HUES64 (cell line): ENCODE measurements around the gene SLC10A3.

ENCODE experiments used
- H3K27ac ChIP-seq: 2 replicates; pipeline ENCODE4 v1.7.0; 2013; ENCODE audit warnings: low read depth, low read length, inconsistent platforms
- H3K27me3 ChIP-seq: 2 replicates; pipeline ENCODE4 v1.6.1; 2013; ENCODE audit warnings: mild to moderate bottlenecking, low read length; ENCODE audit not compliant: insufficient read depth
- H3K36me3 ChIP-seq: 2 replicates; pipeline ENCODE4 v1.6.1; 2013; ENCODE audit warnings: mild to moderate bottlenecking, low read length; ENCODE audit not compliant: insufficient read depth
- H3K4me1 ChIP-seq: 2 replicates; pipeline ENCODE4 v1.6.1; 2013; ENCODE audit warnings: mild to moderate bottlenecking, low read length, moderate library complexity; ENCODE audit not compliant: insufficient read depth
- H3K4me3 ChIP-seq: 2 replicates; pipeline ENCODE4 v1.5.1; 2013; ENCODE audit warnings: mild to moderate bottlenecking, low read length, moderate library complexity
- H3K9ac ChIP-seq: 2 replicates; pipeline ENCODE4 v1.6.1; 2013; ENCODE audit warnings: mild to moderate bottlenecking, low read depth, low read length
- H3K9me3 ChIP-seq: 2 replicates; pipeline ENCODE4 v1.6.1; 2013; ENCODE audit warnings: low read depth, low read length; ENCODE audit not compliant: insufficient read depth
- WGBS: fragments of 150-250, 120-280 bp; methylation state at CpG from one replicate; pipeline ENCODE4 v1.1.7; 2013; ENCODE audit warnings: missing lambda C conversion rate; 5-methylcytosine and 5-hydroxymethylcytosine counted together

Gene SLC10A3

DNA sequence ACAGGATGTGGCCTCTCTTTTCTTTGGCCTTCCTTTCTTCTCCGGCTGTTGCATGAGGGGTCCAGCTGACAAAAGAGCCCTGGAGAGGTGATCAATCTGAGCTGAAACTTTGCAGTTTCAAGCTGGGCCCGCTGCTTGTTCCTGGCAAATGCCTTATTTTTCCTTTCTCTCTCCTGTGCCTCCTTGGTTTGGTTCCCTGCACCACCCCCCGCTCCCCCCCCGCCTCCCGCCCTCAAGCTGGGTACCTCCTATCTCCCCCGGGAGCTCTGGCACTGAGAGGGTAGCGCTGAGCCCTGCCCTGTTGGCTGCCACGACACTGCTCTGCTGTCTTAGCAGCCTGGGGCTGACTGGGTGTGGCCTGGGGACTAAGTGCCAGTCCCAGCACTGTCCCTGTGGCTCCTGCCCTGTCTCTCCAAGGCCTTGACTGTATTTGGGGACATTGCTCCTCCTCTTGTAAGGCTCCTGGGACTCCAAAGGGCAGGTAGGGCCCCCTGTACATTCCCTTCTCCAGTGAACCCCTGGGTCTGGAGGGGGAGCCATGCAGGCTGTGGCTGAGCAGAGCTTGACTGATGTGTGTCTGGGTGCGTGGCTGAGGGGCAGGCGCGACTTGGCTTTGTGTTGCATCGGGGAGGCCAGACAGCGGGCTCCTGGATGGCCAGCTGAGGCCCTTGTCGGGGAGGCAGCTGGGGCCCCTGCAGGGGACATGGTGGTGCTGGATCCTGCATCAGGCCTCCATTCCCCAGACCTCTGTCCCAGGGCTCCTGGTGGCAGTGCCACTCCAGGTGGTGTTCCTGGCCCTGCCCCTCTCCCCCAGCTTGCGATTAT is 31.3 kb downstream of the SLC10A3 start:
- peak overlapping the region; percentile 61; the same call in 1 of the 2 replicates for H3K9ac ChIP-seq
- 0 out of 2 replicates have a peak, but pooled peaks cover 2% of the 10 kb centered on the region for H3K27me3 ChIP-seq
- H3K4me1 ChIP-seq, result no peaks in the 10 kb centered on the region
- no peak overlapping the region for H3K27ac ChIP-seq
- H3K4me3 ChIP-seq, result peak overlapping the region; percentile 71
- 52% methylated on average over 12 of the region's 15 CpGs for WGBS
- peaks cover 22% of the 10 kb centered on the region for H3K36me3 ChIP-seq
- no peaks in the 10 kb centered on the region for H3K9me3 ChIP-seq

DNA sequence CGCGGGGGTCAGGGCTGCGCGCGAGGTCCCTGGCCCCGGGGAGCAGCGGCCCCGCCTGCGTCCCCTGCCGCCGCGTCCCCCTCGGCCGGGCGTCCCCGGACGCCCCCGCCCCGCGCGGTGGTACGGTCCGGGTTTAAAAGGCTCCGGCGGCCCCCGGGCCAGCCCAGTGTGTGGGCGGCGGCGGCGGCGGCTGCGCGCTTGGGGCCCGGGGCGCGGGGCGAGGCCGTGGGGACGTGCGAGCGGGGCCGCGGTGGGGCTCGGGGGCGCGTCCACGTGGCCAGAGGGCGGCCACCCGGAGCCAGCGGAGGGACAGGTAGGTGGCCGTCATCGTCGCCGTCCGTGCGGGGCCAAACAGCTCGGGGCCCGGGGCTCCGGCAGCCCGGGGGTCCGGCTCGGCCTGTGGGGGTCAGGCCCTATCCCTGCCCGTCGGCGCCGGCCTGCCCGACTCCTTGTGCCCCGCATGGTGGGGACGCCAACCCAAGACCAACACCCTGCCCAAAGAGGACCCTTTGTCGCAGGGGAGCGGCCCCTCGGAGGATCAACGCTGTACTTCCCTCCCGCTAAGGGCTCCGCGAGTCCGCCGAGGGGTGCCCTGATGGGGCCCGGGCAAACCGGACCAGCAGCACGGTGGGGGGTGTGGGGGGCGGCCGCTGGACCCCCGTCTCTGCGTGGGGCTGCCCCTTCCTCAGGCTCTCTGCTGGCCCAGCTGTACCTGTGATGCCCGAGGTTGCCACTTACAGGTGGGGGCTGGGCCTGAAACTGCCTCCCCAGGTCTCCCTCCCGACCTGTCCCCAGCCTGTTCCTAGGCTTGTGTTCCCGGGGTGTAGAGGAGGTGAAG is 32.1 kb downstream of the SLC10A3 start, which contains the start of gene PLXNA3:
PLXNA3 (plus strand) TSS at position 166 of the 838 bp plus-strand sequence. CDS start 1,903 bp downstream, outside the sequence.
- no peaks in the 10 kb centered on the region for H3K4me1 ChIP-seq
- peaks cover 18% of the 10 kb centered on the region for H3K36me3 ChIP-seq
- no peaks in the 10 kb centered on the region for H3K9me3 ChIP-seq
- peak within 1 kb of the TSS; percentile 71 for H3K4me3 ChIP-seq
- WGBS, result under 1% methylated on average over 84 of the region's 88 CpGs
- H3K9ac ChIP-seq, result peak within 1 kb of the TSS; percentile 76
- no peak within 1 kb of the TSS for H3K27ac ChIP-seq
- 0 out of 2 replicates have a peak, but pooled peaks cover 2% of the 10 kb centered on the region for H3K27me3 ChIP-seq

DNA sequence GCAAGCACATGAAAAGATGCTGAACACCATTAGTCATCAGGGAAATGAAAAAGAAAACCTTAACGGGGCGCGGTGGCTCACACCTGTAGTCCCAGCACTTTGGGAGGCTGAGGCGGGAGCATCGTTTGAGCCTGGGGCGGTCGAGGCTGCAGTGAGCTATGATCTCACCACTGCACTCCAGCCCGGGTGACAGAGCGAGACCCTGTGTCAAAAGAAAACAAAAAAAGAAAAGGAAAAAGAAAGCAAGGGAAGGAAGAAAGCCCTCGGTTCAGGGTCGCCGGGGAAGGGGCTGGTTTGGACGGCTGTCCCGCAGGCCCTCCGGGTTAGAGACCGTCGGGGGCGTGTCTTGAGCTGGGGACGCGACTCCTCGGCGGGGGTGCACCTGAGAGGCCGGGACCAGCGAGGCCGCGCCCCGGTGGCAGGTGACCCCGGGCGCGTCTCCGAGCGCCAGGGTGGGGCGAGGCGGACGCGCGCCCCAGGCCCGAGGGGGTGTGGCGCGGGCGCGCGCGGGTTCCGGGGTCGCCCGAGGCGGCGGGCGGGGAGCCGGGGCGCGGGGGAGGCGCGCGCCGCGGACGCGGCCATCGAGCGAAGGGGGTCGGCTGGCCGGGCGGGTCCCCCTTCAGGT is 32.8 kb downstream of the SLC10A3 start:
- H3K4me1 ChIP-seq, result no peaks in the 10 kb centered on the region
- peaks cover 13% of the 10 kb centered on the region; the same call in 1 of the 2 replicates for H3K36me3 ChIP-seq
- 0 out of 2 replicates have a peak, but pooled peaks cover 2% of the 10 kb centered on the region for H3K27me3 ChIP-seq
- H3K9me3 ChIP-seq, result no peaks in the 10 kb centered on the region
- H3K27ac ChIP-seq, result no peak overlapping the region
- 4% methylated on average over 65 of the region's 65 CpGs for WGBS
- H3K4me3 ChIP-seq, result peak overlapping the region; percentile 71
- peak overlapping the region; percentile 76 for H3K9ac ChIP-seq

DNA sequence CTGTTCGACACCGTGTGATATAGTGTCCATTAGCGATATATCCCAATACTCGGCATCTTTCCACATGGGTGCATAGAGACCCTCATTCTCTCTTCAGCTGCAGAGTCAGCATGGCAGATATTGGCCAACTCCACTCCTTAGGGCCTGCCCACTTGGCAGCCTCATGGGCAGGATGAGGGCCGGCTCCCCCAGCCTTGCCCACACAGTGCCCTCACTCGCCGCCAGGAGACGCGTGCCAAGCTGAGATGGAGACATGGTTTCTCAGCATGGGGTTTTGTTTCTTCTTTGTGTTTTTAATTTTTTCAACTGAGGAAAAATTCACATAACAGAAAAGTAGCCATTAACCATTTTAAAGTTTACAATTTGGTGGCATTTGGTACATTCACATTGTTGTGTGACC is 37.6 kb downstream of the SLC10A3 start:
- Histone ChIP-seq H3K27me3 (0 out of 2 replicates have a peak, but pooled peaks cover 2% of the 10 kb centered on the region), H3K9ac (no peak overlapping the region), H3K36me3 (peaks cover 26% of the 10 kb centered on the region), H3K27ac (no peak overlapping the region), H3K9me3 (no peaks in the 10 kb centered on the region), H3K4me1 (no peaks in the 10 kb centered on the region), H3K4me3 (no peak overlapping the region)
- WGBS, result 92% methylated on average over 9 of the region's 9 CpGs

DNA sequence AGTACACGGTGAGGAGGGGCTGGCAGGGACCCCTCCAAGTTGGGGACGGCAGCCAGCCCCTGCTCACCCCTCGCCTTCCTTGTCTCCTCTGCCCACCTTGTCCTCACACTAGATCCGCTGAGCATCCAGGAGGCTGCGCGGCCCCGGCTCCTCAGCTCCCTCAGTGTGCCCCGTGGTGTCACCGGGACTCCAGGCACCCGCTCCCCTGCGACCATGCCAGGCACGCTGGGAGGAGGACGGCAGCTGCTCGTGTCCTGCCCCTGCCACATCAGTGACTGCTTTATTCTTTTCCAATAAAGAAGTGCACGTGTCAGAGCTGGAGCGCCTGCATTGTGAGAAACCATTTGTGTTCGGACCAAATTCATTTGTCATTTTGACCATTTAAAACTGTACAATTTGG is 40.1 kb downstream of the SLC10A3 start:
- no peaks in the 10 kb centered on the region for H3K27me3 ChIP-seq
- H3K4me3 ChIP-seq, result no peak overlapping the region
- peaks cover 28% of the 10 kb centered on the region for H3K36me3 ChIP-seq
- no peaks in the 10 kb centered on the region for H3K9me3 ChIP-seq
- WGBS, result 95% methylated on average over 17 of the region's 17 CpGs
- no peak overlapping the region for H3K27ac ChIP-seq
- no peaks in the 10 kb centered on the region for H3K4me1 ChIP-seq
- no peak overlapping the region for H3K9ac ChIP-seq

DNA sequence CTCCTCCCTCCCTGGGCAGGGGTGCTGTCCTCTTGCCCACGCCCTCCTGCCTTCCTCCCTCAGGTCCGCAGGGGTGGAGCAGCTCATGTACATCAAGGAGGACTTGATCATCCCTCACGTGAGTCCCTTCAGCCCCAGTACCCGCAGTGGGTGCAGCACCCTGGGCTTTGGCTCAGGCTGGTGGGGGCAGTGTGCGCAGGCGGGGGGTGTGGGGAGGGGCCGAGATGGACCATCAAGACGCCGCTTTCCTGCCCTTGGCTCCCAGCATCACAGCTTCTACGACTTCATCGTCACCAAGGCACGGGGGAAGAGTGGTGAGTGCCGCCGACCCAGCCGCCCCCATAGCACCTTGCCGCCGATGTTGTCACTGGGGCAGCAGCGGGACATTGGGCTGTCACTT is 40.8 kb downstream of the SLC10A3 start:
- H3K4me1 ChIP-seq, result no peaks in the 10 kb centered on the region
- H3K27me3 ChIP-seq, result no peaks in the 10 kb centered on the region
- peaks cover 28% of the 10 kb centered on the region for H3K36me3 ChIP-seq
- H3K9me3 ChIP-seq, result no peaks in the 10 kb centered on the region
- H3K9ac ChIP-seq, result no peak overlapping the region
- no peak overlapping the region for H3K27ac ChIP-seq
- 96% methylated on average over 18 of the region's 18 CpGs for WGBS
- H3K4me3 ChIP-seq, result no peak overlapping the region

DNA sequence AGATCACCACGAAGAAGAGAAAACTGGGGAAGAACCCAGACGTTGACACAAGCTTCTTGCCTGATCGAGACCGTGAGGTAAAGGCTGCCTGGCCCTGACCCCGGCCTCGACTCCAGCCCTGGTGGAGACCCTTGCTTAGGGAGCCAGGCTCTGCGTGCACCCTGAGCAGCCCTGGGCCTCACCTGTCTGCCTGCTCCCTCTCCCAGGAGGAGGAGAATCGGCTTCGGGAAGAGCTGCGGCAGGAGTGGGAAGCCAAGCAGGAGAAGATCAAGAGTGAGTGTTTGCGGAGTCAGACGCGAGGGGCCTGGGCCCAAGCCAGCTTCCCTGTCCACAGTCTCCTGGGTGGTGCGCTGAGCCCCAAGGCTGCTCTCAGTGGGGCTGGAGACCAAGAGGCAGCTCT is 41.9 kb downstream of the SLC10A3 start:
- Histone ChIP-seq H3K36me3 (peaks cover 28% of the 10 kb centered on the region), H3K27me3 (no peaks in the 10 kb centered on the region), H3K4me3 (no peak overlapping the region), H3K9ac (no peak overlapping the region), H3K9me3 (no peaks in the 10 kb centered on the region), H3K4me1 (no peaks in the 10 kb centered on the region), H3K27ac (no peak overlapping the region)
- WGBS, result 97% methylated on average over 14 of the region's 14 CpGs

DNA sequence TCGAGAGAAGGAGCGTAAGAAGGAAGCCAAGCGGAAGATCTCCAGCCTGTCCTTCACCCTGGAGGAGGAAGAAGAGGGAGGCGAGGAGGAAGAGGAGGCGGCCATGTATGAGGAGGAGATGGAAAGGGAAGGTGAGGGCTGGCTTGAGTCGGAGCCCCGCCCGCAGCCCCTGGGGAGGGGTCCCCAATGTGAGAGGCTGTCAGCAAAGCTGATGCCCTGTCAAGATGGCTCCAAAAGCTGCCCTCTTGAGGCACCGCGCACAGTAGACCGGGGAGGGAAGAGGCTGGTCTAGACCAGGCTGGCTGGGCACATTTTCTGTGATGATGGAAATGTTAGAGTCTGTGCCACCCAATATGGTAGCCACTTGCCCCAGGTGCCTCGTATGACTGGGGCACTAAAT is 44.0 kb downstream of the SLC10A3 start:
- WGBS, result 95% methylated on average over 12 of the region's 12 CpGs
- Histone ChIP-seq H3K4me1 (no peaks in the 10 kb centered on the region), H3K36me3 (peaks cover 36% of the 10 kb centered on the region), H3K9me3 (no peaks in the 10 kb centered on the region), H3K27me3 (no peaks in the 10 kb centered on the region), H3K9ac (no peak overlapping the region), H3K4me3 (no peak overlapping the region), H3K27ac (no peak overlapping the region)

DNA sequence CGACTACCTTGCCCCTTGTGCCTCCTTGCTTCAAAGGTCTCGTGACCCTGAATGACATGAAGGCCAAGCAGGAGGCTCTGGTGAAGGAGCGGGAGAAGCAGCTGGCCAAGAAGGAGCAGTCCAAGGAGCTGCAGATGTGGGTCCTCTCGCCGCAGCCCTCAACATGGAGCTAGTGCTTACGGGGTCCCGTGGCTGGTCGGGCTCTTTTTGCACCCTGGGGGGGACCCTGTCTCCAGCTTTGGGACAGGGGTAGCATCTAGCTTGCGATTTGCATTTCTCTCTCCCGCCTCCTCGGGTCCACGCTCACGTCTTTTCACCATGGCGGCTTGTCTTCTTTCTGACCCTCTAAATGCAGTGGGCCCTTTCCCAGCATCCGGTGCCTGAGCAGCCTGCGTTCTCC is 44.7 kb downstream of the SLC10A3 start:
- 95% methylated on average over 16 of the region's 16 CpGs for WGBS
- H3K4me3 ChIP-seq, result no peak overlapping the region

DNA sequence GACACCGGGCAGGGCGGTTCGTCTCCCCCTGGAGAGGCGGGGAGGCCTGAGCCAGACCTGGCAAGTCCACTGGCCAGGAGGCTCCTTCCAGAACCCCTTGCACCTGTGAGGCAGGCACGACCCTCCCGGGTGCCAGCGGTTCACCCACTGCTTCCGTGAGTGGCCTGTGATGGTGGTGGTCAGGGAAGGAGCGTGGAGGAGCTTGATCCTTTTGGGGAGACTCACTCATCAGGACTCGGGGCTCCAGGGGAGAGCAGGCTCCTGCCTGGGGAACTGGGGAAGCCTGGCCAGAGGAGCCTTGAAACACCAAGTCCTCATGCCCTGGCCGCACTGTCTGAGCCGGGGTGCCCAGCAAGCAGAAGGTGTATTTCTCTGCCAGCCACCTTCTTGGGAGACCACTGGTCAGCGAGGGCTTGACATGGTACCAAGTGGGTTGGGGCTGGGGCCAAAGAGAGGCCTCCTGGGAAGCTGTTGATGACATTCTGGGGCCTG is 45.6 kb downstream of the SLC10A3 start:
- Histone ChIP-seq H3K27ac (no peak overlapping the region), H3K27me3 (no peaks in the 10 kb centered on the region), H3K9me3 (no peaks in the 10 kb centered on the region), H3K4me3 (peak overlapping the region; percentile 65), H3K9ac (peak overlapping the region; percentile 70), H3K4me1 (no peaks in the 10 kb centered on the region), H3K36me3 (peaks cover 40% of the 10 kb centered on the region)
- 70% methylated on average over 13 of the region's 13 CpGs for WGBS

More for the DNA sequence above, 44.7 kb downstream of the SLC10A3 start:
- Histone ChIP-seq H3K27ac (no peak overlapping the region), H3K4me1 (no peaks in the 10 kb centered on the region), H3K9me3 (no peaks in the 10 kb centered on the region), H3K36me3 (peaks cover 38% of the 10 kb centered on the region), H3K27me3 (no peaks in the 10 kb centered on the region), H3K9ac (no peak overlapping the region)
